ENCODE results near the gene MRTO4. TPM values are rescaled to one million over a fixed set of nuclear protein-coding genes. Genes with fewer than 3 reads are reported as not detected.
"Not testable (repeated sequence)": the region's sequence is repeated elsewhere in the genome, so short reads cannot be mapped to it uniquely, and the experiment has no call there.

The MRTO4 gene
- total RNA-seq, 4 donors from 2014 or later, result 4.1 to 34.6 (median 15.9) TPM

DNA sequence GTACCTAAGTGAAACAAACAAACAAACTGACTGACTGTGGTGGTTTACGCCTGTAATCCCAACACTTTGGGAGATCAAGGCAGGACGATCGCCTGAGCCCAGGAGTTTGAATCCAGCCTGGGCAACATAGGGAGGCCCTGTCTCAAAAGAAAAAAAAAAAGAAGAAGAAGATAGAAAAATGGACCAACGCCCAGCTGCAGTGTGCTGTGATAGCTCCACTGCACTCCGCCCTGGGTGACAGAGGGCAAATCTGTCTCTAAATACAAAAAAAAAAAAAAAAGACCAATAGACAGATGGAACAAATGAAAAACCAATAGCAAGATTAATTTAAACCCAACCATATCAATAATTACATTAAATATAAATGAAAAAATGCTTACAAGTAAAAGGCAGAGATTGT lies 23.0 kb downstream of the MRTO4 start:
- no peaks in the 10 kb centered on the region for H3K27me3 ChIP-seq
- no peaks in the 10 kb centered on the region for H3K9me3 ChIP-seq
- H3K36me3 ChIP-seq, result no peaks in the 10 kb centered on the region
- DNase-seq, result no peak
- H3K27ac ChIP-seq, result no peak overlapping the region
- intact Hi-C loops (cut with DNase I; ENCODE audit: low total_unique reads), result no loop called here
- TF ChIP-seq, protein P1, sequence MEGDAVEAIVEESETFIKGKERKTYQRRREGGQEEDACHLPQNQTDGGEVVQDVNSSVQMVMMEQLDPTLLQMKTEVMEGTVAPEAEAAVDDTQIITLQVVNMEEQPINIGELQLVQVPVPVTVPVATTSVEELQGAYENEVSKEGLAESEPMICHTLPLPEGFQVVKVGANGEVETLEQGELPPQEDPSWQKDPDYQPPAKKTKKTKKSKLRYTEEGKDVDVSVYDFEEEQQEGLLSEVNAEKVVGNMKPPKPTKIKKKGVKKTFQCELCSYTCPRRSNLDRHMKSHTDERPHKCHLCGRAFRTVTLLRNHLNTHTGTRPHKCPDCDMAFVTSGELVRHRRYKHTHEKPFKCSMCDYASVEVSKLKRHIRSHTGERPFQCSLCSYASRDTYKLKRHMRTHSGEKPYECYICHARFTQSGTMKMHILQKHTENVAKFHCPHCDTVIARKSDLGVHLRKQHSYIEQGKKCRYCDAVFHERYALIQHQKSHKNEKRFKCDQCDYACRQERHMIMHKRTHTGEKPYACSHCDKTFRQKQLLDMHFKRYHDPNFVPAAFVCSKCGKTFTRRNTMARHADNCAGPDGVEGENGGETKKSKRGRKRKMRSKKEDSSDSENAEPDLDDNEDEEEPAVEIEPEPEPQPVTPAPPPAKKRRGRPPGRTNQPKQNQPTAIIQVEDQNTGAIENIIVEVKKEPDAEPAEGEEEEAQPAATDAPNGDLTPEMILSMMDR (IDR thresholded peaks at IDR 0.05), result no peak
- TF ChIP-seq POLR2A (IDR thresholded peaks at IDR 0.05), result no peak
- H3K4me3 ChIP-seq, result no peak overlapping the region
- H3K4me1 ChIP-seq, result no peaks in the 10 kb centered on the region

DNA sequence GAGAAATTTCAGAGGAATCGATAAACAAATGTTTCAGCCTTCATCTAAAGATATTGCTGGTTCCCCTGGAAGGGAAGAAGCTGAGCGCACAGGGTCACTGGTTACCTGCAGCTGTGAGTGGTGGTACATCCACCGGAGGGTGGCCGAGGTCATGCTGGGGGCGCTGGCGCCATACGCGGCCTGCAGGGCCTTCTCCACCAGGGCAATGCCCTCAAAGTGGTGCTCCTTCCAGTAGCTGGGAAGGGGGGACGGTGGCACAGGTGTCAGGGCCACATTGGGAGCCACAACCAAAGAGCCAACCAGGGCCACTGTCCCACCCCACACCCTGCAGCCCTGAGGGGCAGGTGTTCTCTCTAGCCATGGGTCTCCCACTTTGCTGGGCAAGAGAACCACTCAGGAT lies 32.3 kb downstream of the MRTO4 start:
- Histone ChIP-seq H3K4me3 (no peak overlapping the region), H3K27me3 (no peaks in the 10 kb centered on the region), H3K9me3 (no peaks in the 10 kb centered on the region), H3K27ac (no peak overlapping the region), H3K36me3 (no peaks in the 10 kb centered on the region), H3K4me1 (no peaks in the 10 kb centered on the region)
- DNase-seq, result no peak
- TF ChIP-seq, protein P1 (IDR thresholded peaks at IDR 0.05), result no peak
- TF ChIP-seq POLR2A (IDR thresholded peaks at IDR 0.05), result no peak
- intact Hi-C loops (cut with DNase I; ENCODE audit: low total_unique reads), result no loop called here

DNA sequence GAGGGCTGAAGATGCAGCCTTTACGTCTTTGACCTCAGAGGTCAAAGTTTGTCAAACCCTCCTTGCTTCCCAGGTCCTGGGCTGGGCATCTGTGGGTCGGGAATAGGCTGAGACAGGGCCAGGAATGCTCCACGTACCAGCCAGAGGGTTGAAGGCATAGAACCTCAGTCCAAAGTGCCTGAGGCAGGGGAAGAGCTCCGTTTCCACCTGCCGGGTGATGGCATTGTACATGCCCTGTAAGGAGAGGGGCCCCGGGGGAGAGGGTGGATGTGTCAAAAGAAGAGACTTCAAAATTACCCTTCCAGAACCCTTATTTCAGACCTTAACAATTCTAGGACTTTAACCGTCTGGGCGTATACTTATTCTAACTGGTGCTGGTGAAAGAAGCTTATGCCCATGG lies 33.3 kb downstream of the MRTO4 start:
- DNase-seq, result no peak
- TF ChIP-seq POLR2A (IDR thresholded peaks at IDR 0.05), result no peak
- TF ChIP-seq, protein P1 (IDR thresholded peaks at IDR 0.05), result no peak
- no peaks in the 10 kb centered on the region for H3K4me1 ChIP-seq
- no peaks in the 10 kb centered on the region for H3K9me3 ChIP-seq
- H3K27ac ChIP-seq, result no peak overlapping the region
- no peak overlapping the region for H3K4me3 ChIP-seq
- intact Hi-C loops (cut with DNase I; ENCODE audit: low total_unique reads), result no loop called here
- H3K27me3 ChIP-seq, result no peaks in the 10 kb centered on the region
- H3K36me3 ChIP-seq, result no peaks in the 10 kb centered on the region

DNA sequence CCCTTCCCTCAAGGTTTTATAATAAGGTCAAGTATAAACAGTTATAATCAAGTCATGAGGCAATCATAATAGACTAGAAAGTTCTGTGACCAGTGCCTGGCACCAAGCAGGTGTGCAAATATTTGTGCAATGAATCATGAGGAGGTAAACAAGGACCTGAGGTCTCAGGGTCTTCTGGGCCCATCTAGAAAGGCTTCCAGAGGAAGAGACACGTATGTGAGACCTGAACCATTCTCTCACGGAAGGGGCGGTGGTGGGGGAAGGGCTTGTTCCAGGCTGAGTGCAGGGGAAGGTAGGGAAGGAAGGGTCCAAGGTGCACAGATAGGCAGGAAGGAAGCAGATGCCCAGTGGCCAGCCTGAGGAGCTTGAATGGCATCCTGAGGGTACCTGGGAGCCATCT lies 33.8 kb downstream of the MRTO4 start:
- H3K4me3 ChIP-seq; H3K36me3 ChIP-seq; H3K4me1 ChIP-seq; intact Hi-C loops (cut with DNase I; ENCODE audit: low total_unique reads); H3K27ac ChIP-seq; H3K9me3 ChIP-seq; H3K27me3 ChIP-seq; DNase-seq: not testable (repeated sequence)

DNA sequence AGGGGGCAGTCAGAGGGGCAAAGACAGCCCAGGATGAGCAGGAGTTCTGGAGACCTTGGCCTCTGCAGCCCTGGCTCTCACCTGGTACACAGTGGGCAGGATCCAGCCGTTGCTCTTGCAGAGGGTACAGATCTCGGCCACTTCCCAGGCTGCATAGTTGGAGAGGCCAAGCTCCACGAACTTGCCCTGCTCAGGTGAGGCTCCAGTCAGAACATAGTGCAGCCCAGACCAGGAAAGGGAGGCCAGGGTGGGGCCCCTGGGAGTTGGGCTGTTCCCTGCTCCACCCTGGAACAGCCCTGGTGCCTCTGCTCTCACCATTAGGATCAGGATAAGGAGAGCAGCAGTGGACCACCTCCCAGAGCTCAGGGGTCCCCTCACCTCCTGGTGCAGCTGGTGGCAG lies 34.2 kb downstream of the MRTO4 start:
- H3K4me3 ChIP-seq; H3K9me3 ChIP-seq; H3K36me3 ChIP-seq; H3K27me3 ChIP-seq; H3K27ac ChIP-seq; H3K4me1 ChIP-seq; intact Hi-C loops (cut with DNase I; ENCODE audit: low total_unique reads); DNase-seq: not testable (repeated sequence)

DNA sequence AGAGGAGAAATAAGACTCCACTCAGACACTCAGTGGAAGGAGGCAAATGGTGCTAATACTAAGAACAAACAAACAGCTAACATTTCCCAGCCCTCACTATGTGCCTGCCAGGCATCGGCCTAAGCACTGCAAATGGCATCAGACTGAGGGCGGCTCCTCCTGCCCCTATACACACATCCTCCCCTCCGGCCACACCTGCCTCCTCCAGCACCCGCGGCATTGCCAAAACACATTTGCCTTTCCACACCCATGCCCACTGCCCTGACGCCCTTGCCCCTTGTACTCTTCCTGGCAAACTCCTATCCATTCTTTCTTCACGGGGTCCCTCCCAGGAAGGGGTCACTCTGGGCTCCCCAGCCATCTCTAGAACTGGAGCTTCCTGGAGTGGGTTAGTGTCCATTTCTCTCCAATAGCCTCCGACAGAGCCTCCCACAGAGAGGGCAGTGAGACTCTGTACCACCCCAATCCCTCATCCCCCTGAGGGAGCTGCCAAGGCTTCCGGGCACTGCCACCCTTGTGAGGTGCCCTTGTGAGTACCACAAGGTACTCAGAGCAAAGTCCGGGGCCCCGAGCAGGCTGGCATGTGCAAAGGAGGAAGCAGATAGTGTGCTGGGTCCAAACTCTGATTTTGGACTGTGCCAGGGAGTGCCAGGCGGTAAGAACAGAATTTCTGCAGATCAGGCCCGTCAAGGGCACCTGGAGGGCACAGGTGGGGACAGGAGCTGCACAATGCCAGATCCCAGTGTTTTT lies 36.0 kb downstream of the MRTO4 start:
- no peak overlapping the region for H3K4me3 ChIP-seq
- TF ChIP-seq, protein P1 (IDR thresholded peaks at IDR 0.05), result no peak
- TF ChIP-seq POLR2A (IDR thresholded peaks at IDR 0.05), result no peak

DNA sequence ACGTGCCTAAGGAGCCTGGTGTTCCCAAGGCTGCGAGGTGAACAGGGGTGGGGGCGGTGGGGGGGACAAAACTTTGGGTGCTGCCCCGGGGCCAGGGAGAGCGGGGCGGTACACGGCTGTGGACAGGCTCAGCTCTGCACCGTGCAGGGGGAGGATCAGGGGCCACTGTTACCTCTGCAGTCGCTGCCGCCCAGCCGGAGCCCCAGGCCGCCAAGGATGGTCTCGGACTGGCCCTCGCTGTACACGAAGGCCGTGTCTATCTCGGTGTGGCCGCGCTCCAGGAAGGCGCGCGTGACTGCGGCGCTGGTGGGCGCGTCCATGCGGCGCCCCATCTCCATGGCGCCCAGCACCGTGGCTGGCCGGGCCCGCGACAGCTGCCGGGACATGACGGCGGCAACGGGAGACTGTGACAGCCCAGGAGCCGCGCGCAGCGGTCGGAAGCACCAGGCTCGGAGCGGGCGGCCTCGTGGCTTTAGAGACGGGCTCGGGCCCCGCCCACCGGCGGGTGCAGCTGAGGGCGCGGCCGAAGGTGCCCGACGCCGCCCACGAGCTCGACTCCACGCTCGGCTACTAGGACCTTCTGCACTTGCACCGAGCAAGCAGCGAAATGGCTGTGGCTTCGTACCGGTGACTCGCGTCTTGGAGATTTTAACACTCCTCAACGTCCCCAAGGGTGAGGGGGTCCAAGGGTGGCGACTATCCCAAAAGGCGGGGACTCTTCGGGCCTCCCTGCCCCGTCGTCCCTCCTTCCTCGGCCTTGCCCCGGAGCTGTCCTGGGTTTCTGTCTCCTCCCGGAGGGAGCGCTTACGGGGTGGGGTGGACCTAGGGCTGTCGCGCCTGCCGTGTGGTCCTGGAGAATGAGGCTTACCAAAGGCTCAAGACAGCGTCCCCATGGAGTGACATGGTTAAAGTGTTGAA lies 37.0 kb downstream of the MRTO4 start, which contains the start of gene AKR7A3:
Gene AKR7A3, minus strand, starts transcription at position 447 of the 918 bp plus-strand sequence. Its CDS starts 61 bp downstream, at position 386.
- H3K27me3 ChIP-seq; H3K9me3 ChIP-seq; intact Hi-C loops (cut with DNase I; ENCODE audit: low total_unique reads); H3K27ac ChIP-seq; H3K4me1 ChIP-seq; H3K36me3 ChIP-seq: not testable (repeated sequence)
- DNase-seq, result peak in 1 of 2 donors; percentile 30
- H3K4me3 ChIP-seq, result peak within 1 kb of the TSS in 1 of 2 donors; percentile 32

More for the DNA sequence above, 36.0 kb downstream of the MRTO4 start:
- no peaks in the 10 kb centered on the region for H3K27me3 ChIP-seq
- H3K4me1 ChIP-seq, result no peaks in the 10 kb centered on the region
- no peaks in the 10 kb centered on the region for H3K36me3 ChIP-seq
- no peak overlapping the region for H3K27ac ChIP-seq
- H3K9me3 ChIP-seq, result no peaks in the 10 kb centered on the region
- intact Hi-C loops (cut with DNase I; ENCODE audit: low total_unique reads), result no loop called here
- no peak for DNase-seq

All from uterus (tissue), 4 donors.